Sigmoid colon (tissue), 7 donors: ENCODE results near the gene CASP1. TPM values are rescaled to one million over a fixed set of nuclear protein-coding genes. Genes with fewer than 3 reads are reported as not detected.
A peak's percentile ranks its signal among the peaks of the same experiment; 100 is the strongest.

Source experiments
- DNase-seq: peaks from one replicate; pipeline ENCODE4 v3.0.0-alpha.2; 2019
- H3K27ac ChIP-seq, 4 donors: fragments of 200-600 bp; sonication (generic); one replicate each; pipeline ENCODE4 v1.5.1; 2016 to 2019; ENCODE audit warnings: mild to moderate bottlenecking in 1 of 4
- H3K27me3 ChIP-seq, 3 donors: fragments of 200-600 bp; sonication (generic); one replicate each; pipeline ENCODE4 v1.5.1; 2019; ENCODE audit warnings: mild to moderate bottlenecking in 1 of 3
- H3K36me3 ChIP-seq, 4 donors: fragments of 200-600 bp; sonication (generic); one replicate each; pipeline ENCODE4 v1.5.1; 2016 to 2019
- H3K4me1 ChIP-seq, 4 donors: fragments of 200-600 bp; sonication (generic); one replicate each; pipeline ENCODE4 v1.5.1; 2017 to 2019
- H3K4me3 ChIP-seq, 4 donors: fragments of 200-600 bp; sonication (generic); one replicate each; pipeline ENCODE4 v1.5.1; 2017 to 2019; ENCODE audit warnings: mild to moderate bottlenecking in 2 of 4, moderate library complexity in 1 of 4
- H3K9me3 ChIP-seq, 4 donors: fragments of 200-600 bp in 3 of 4; sonication (generic) in 3 of 4; one replicate each; pipeline versions ENCODE4 v1.5.1 to v1.6.1; 2013 to 2019
- EP300 ChIP-seq, 4 donors: sonication (generic); formaldehyde crosslinking; IDR thresholded peaks; one replicate each; pipeline ENCODE4 v1.6.1; 2017; ENCODE audit warnings: antibody characterized with exemption in 4 of 4
- POLR2A ChIP-seq, 2 donors: fragments of 450-650 bp; IDR thresholded peaks; one replicate each; pipeline ENCODE4 v1.6.1; 2016; ENCODE audit warnings: antibody characterized with exemption in 2 of 2, mild to moderate bottlenecking in 2 of 2, moderate library complexity in 2 of 2
- POLR2AphosphoS5 ChIP-seq, 4 donors: sonication (generic); formaldehyde crosslinking; IDR thresholded peaks; one replicate each; pipeline ENCODE4 v1.6.1; 2017; ENCODE audit warnings: antibody characterized with exemption in 4 of 4
- WGBS, 2 donors: extraction: QIAGEN DNeasy Blood & Tissue Kit; methylation state at CpG; one replicate each; pipeline ENCODE4 v1.1.7; 2013; 5-methylcytosine and 5-hydroxymethylcytosine counted together
- intact Hi-C: fragments of 100-400 bp; cut with DNase I; formaldehyde crosslinking; loops from one replicate; pipeline ENCODE4 v1.15.1; 2023
- polyA plus RNA-seq, 3 donors: library from polyadenylated mRNA; stranded (reverse); fragments of 200-250 nt; gene quantifications; one replicate each; pipeline ENCODE4 v1.2.3, GENCODE V29; 2013
- total RNA-seq, 4 donors: library from RNA; depleted of rRNA; stranded (reverse); fragments of >200 nt; gene quantifications; one replicate each; pipeline ENCODE4 v1.1.0, GENCODE V29; 2016
- TF ChIP-seq, protein P1 (sequence below), 4 experiments: fragments of 450-650 bp in 3 of 4; fragments of 200-600 bp in 1 of 4; IDR thresholded peaks; one replicate each; pipeline ENCODE4 v1.5.1; 2016 to 2019; ENCODE audit warnings: antibody characterized with exemption in 4 of 4, mild to moderate bottlenecking in 3 of 4, moderate library complexity in 2 of 4
- donor health status: healthy with polysubstance abuse.
- donor health status: Bipolar disorder and iron deficiency.
- donor health status: healthy.

The CASP1 gene
- total and polyA plus RNA-seq, 7 donors = 8.3 to 192 (median 14.3) TPM

GRCh38 chr11:105005451-105005845 is 29.5 kb downstream of the CASP1 start:
- no peaks in the 10 kb centered on the region for H3K4me1 ChIP-seq
- TF ChIP-seq, protein P1, sequence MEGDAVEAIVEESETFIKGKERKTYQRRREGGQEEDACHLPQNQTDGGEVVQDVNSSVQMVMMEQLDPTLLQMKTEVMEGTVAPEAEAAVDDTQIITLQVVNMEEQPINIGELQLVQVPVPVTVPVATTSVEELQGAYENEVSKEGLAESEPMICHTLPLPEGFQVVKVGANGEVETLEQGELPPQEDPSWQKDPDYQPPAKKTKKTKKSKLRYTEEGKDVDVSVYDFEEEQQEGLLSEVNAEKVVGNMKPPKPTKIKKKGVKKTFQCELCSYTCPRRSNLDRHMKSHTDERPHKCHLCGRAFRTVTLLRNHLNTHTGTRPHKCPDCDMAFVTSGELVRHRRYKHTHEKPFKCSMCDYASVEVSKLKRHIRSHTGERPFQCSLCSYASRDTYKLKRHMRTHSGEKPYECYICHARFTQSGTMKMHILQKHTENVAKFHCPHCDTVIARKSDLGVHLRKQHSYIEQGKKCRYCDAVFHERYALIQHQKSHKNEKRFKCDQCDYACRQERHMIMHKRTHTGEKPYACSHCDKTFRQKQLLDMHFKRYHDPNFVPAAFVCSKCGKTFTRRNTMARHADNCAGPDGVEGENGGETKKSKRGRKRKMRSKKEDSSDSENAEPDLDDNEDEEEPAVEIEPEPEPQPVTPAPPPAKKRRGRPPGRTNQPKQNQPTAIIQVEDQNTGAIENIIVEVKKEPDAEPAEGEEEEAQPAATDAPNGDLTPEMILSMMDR (IDR thresholded peaks at IDR 0.05) = no peak
- TF ChIP-seq EP300 (IDR thresholded peaks at IDR 0.05) (no peak), POLR2A (IDR thresholded peaks at IDR 0.05) (no peak), POLR2AphosphoS5 (IDR thresholded peaks at IDR 0.05) (no peak)
- no peaks in the 10 kb centered on the region for H3K27me3 ChIP-seq

GRCh38 chr11:105004021-105004420 is 30.9 kb downstream of the CASP1 start:
- H3K4me3 ChIP-seq = no peak overlapping the region
- H3K27me3 ChIP-seq = no peaks in the 10 kb centered on the region
- no peaks in the 10 kb centered on the region for H3K36me3 ChIP-seq
- WGBS, 2 donors = 88 to 89% methylated on average over 3 of the region's 3 CpGs
- DNase-seq = no peak
- TF ChIP-seq EP300 (IDR thresholded peaks at IDR 0.05) = no peak
- no peak for TF ChIP-seq POLR2A (IDR thresholded peaks at IDR 0.05)
- TF ChIP-seq, protein P1 (IDR thresholded peaks at IDR 0.05) = no peak
- peak in 2 of 4 donors; percentile 16 to 24 for TF ChIP-seq POLR2AphosphoS5 (IDR thresholded peaks at IDR 0.05)
- intact Hi-C loops = no loop called here
- H3K27ac ChIP-seq = no peak overlapping the region
- H3K4me1 ChIP-seq = no peaks in the 10 kb centered on the region
- no peaks in the 10 kb centered on the region for H3K9me3 ChIP-seq

More at GRCh38 chr11:105005451-105005845, 29.5 kb downstream of the CASP1 start:
- Histone ChIP-seq H3K4me3 (no peak overlapping the region), H3K27ac (no peak overlapping the region), H3K36me3 (no peaks in the 10 kb centered on the region), H3K9me3 (no peaks in the 10 kb centered on the region)
- intact Hi-C loops = no loop called here
- no peak for DNase-seq
- WGBS, 2 donors = 90% methylated on average over 3 of the region's 3 CpGs

DNA sequence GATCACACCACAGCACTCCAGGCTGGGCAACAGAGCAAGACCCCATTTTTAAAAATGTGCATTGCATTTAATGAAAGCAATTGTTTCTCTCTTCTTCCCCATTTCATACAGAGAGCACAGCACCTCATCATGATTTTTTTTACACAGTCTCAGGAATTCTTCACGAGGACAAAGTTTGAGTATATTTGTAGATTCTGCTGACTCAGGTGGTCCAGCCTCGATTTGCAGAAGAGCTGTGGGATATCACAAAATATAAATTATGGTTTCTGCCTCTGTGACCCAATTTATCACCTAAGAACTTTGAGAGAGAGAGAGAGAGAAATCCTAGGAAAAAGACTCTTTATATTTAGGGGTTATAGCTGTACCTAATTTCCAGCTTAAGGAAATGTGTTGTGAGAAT is 31.8 kb downstream of the CASP1 start:
- intact Hi-C loops = no loop called here
- no peak overlapping the region for H3K4me3 ChIP-seq
- H3K27me3 ChIP-seq = no peaks in the 10 kb centered on the region
- H3K36me3 ChIP-seq = no peaks in the 10 kb centered on the region
- no peak for DNase-seq
- no peaks in the 10 kb centered on the region for H3K9me3 ChIP-seq
- H3K4me1 ChIP-seq = no peaks in the 10 kb centered on the region
- TF ChIP-seq EP300 (IDR thresholded peaks at IDR 0.05) = no peak
- no peak for TF ChIP-seq POLR2AphosphoS5 (IDR thresholded peaks at IDR 0.05)
- TF ChIP-seq, protein P1 (IDR thresholded peaks at IDR 0.05) = no peak
- TF ChIP-seq POLR2A (IDR thresholded peaks at IDR 0.05) = no peak
- 86% methylated on average over 2 of the region's 2 CpGs for WGBS, 2 donors
- H3K27ac ChIP-seq = no peak overlapping the region

GRCh38 chr11:105000797-105001196 is 34.1 kb downstream of the CASP1 start:
- Histone ChIP-seq H3K27me3 (no peaks in the 10 kb centered on the region), H3K4me3 (no peak overlapping the region), H3K36me3 (no peaks in the 10 kb centered on the region), H3K27ac (no peak overlapping the region), H3K9me3 (no peaks in the 10 kb centered on the region), H3K4me1 (no peaks in the 10 kb centered on the region)
- WGBS, 2 donors = 85 to 97% methylated on average over 7 of the region's 7 CpGs
- intact Hi-C loops = no loop called here
- no peak for DNase-seq
- no peak for TF ChIP-seq EP300 (IDR thresholded peaks at IDR 0.05)
- TF ChIP-seq, protein P1 (IDR thresholded peaks at IDR 0.05) = peak in 2 of 4 experiments; percentile 13 to 29

DNA sequence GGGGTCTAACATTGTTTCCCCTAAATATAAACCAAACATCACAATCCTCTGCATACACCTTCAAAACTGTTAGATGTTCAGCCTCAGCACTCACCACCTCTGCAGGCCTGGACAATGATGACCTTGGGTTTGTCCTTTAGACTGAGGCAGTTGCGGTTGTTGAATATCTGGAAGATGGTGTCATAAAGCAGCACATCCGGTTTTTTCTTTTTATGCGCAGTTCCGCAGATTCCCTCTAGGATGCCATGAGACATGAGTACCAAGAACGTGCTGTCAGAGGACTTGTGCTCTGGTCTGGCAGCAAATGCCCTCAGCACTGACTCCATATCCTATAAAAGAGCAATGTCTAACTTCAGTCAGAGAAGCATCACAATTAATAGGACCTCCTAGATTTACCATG is 34.8 kb downstream of the CASP1 start:
- H3K9me3 ChIP-seq = no peaks in the 10 kb centered on the region
- H3K36me3 ChIP-seq = no peaks in the 10 kb centered on the region
- H3K4me3 ChIP-seq = no peak overlapping the region
- H3K27ac ChIP-seq = no peak overlapping the region
- intact Hi-C loops = no loop called here
- H3K27me3 ChIP-seq = no peaks in the 10 kb centered on the region
- 92 to 96% methylated on average over 5 of the region's 5 CpGs for WGBS, 2 donors
- no peak for TF ChIP-seq EP300 (IDR thresholded peaks at IDR 0.05)
- TF ChIP-seq POLR2AphosphoS5 (IDR thresholded peaks at IDR 0.05) = no peak
- TF ChIP-seq, protein P1 (IDR thresholded peaks at IDR 0.05) = no peak
- no peak for TF ChIP-seq POLR2A (IDR thresholded peaks at IDR 0.05)
- no peaks in the 10 kb centered on the region for H3K4me1 ChIP-seq
- DNase-seq = no peak
